PFSK-1 (cell line): Measurements from ENCODE around the gene NANOS2.

Source experiments
- POLR2AphosphoS5 ChIP-seq: IDR thresholded peaks from 2 replicates; pipeline ENCODE4 v1.6.1; 2012; ENCODE audit warnings: low read depth, mild to moderate bottlenecking, control low read depth, low read length, moderate library complexity
- SIN3A ChIP-seq: IDR thresholded peaks from 2 replicates; pipeline ENCODE4 v1.6.1; 2012; ENCODE audit warnings: mild to moderate bottlenecking, low read length, moderate library complexity, borderline replicate concordance; ENCODE audit not compliant: insufficient read depth
- TAF1 ChIP-seq: IDR thresholded peaks from 2 replicates; pipeline ENCODE4 v1.6.1; 2012; ENCODE audit warnings: low read length, control low read depth, borderline replicate concordance; ENCODE audit not compliant: insufficient read depth

DNA sequence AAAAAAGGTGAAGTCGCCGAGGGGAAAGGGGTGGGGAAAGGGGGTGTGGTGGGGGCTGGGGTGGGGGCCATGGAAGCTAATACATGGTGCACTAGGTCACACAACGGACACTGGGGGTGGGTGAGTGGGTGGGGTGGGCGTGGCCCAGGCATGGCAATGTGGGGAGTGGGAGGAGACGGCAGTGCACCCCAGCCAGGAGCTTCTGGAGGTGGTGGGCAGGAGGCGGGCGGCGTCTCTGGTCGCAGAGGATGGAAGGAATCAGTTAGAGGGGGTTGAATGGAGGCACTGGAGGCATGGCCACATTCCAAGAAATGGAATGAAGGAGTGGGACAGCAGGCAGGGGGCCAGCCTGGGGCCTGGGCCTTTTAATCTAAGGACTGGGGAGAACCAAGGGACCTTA lies 19.2 kb upstream of the NANOS2 start:
- TF ChIP-seq POLR2AphosphoS5 (no peak), SIN3A (no peak), TAF1 (no peak)
